SK-N-SH treated with all-trans-retinoic acid at 6 μM for 48 hours (cell line): ENCODE measurements around the gene SYVN1.

Experiments
- ATAC-seq: fragments of 200-7000 bp; cut with Tn5 transposase; 3 replicates; pipeline ENCODE4 v1.9.1; 2020; ENCODE audit warnings: mild to moderate bottlenecking, moderate library complexity
- ARNTL ChIP-seq: fragments of 450-650 bp; formaldehyde crosslinking; IDR thresholded peaks from 2 replicates; pipeline ENCODE4 v1.5.0; 2020; ENCODE audit warnings: low read depth, mild to moderate bottlenecking, moderate library complexity, borderline replicate concordance
- CSDC2 ChIP-seq: fragments of 250-450 bp; sonication (Bioruptor Pico); IDR thresholded peaks from 2 replicates; pipeline ENCODE4 v1.5.0; 2020; ENCODE audit warnings: mild to moderate bottlenecking, moderate library complexity
- ESRRG ChIP-seq: fragments of 250-450 bp; sonication (Bioruptor Pico); IDR thresholded peaks from 2 replicates; pipeline ENCODE4 v1.6.1; 2021; ENCODE audit warnings: mild to moderate bottlenecking
- GLIS3 ChIP-seq: fragments of 250-450 bp; sonication (Bioruptor Pico); IDR thresholded peaks from 2 replicates; pipeline ENCODE4 v1.5.0; 2020; ENCODE audit warnings: mild to moderate bottlenecking, moderate library complexity
- ISL1 ChIP-seq: fragments of 250-450 bp; sonication (Bioruptor Pico); IDR thresholded peaks from 2 replicates; pipeline ENCODE4 v2.1.2; 2022; ENCODE audit warnings: mild to moderate bottlenecking, moderate library complexity
- PPARA ChIP-seq: fragments of 250-450 bp; sonication (Bioruptor Pico); IDR thresholded peaks from 2 replicates; pipeline ENCODE4 v1.5.0; 2020; ENCODE audit warnings: mild to moderate bottlenecking, borderline replicate concordance
- RARB ChIP-seq: fragments of 250-450 bp; sonication (Bioruptor Pico); IDR thresholded peaks from 2 replicates; pipeline ENCODE4 v1.8.0; 2021; ENCODE audit warnings: mild to moderate bottlenecking, moderate library complexity
- SNAI2 ChIP-seq: fragments of 250-450 bp; sonication (Bioruptor Pico); IDR thresholded peaks from 2 replicates; pipeline ENCODE4 v1.5.0; 2020; ENCODE audit warnings: mild to moderate bottlenecking, moderate library complexity
- TCF4 ChIP-seq: fragments of 250-450 bp; sonication (Bioruptor Pico); IDR thresholded peaks from 2 replicates; pipeline ENCODE4 v1.8.0; 2021; ENCODE audit warnings: mild to moderate bottlenecking, moderate library complexity, borderline replicate concordance
- TOX ChIP-seq: fragments of 250-450 bp; sonication (Bioruptor Pico); IDR thresholded peaks from 2 replicates; pipeline ENCODE4 v1.8.0; 2021; ENCODE audit warnings: mild to moderate bottlenecking, moderate library complexity, borderline replicate concordance
- ZFP3 ChIP-seq: fragments of 250-450 bp; sonication (Bioruptor Pico); IDR thresholded peaks from 2 replicates; pipeline ENCODE4 v1.5.0; 2020; ENCODE audit warnings: mild to moderate bottlenecking, moderate library complexity
- ZFP30 ChIP-seq: fragments of 450-650 bp; formaldehyde crosslinking; IDR thresholded peaks from 2 replicates; pipeline ENCODE4 v1.5.0; 2022; ENCODE audit warnings: mild to moderate bottlenecking, moderate library complexity
- ZNF565 ChIP-seq: fragments of 450-650 bp; formaldehyde crosslinking; conservative IDR thresholded peaks from 2 replicates; pipeline ENCODE4 v1.5.0; 2020; ENCODE audit warnings: low read depth, mild to moderate bottlenecking, moderate library complexity
- ZNF70 ChIP-seq: fragments of 450-650 bp; formaldehyde crosslinking; IDR thresholded peaks from 2 replicates; pipeline ENCODE4 v1.5.0; 2020; ENCODE audit warnings: mild to moderate bottlenecking, moderate library complexity
- ZNF8 ChIP-seq: fragments of 450-650 bp; formaldehyde crosslinking; IDR thresholded peaks from 2 replicates; pipeline ENCODE4 v1.5.0; 2020; ENCODE audit warnings: mild to moderate bottlenecking, moderate library complexity
- TF ChIP-seq, protein P1 (sequence below): fragments of 250-450 bp; sonication (Bioruptor Pico); IDR thresholded peaks from 2 replicates; pipeline ENCODE4 v1.5.1; 2021; ENCODE audit warnings: mild to moderate bottlenecking, moderate library complexity
- TF ChIP-seq, protein P2 (sequence below): fragments of 250-450 bp; sonication (Bioruptor Pico); IDR thresholded peaks from 2 replicates; pipeline ENCODE4 v1.5.0; 2020; ENCODE audit warnings: mild to moderate bottlenecking, moderate library complexity
- TF ChIP-seq, protein P3 (sequence below): fragments of 250-450 bp; sonication (Bioruptor Pico); IDR thresholded peaks from 2 replicates; pipeline ENCODE4 v1.8.0; 2020; ENCODE audit warnings: mild to moderate bottlenecking, moderate library complexity, borderline replicate concordance

The SYVN1 gene

DNA sequence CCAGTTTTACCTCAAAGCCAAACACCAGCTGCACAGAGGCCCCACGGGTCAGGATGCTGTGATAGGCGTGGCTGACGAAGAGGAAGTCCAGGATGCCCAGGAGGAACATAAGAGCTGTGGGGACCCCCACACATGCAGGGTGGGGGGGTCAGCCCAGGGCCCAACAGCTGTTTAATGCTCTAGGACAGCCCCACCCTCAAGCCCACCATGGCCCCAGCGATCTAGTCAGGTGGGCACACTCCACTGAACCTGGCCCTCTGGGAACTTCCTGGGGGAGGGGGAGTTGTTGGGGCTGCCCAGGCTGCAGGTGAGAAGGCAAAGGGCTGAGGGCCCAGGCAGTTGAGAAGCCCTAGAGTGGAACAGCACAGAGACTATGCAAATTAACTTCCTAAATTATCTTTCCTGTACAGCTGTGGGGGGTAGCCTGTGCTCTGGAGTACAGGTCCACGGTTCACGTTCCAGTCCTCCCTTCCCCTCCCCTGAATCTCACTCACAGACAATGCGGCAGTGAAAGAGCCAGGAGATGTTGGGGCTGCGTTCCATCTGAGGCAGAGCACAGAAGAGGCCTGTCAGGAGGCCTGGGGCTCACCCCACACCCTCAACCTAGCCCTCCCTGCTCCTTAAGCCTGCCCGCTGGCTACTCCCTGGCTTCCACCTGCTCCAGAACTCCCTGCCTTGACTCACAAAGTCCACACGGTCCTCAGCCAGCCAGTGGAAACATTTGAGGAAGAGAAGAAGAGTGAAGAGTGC is 1.9 kb downstream of the SYVN1 start:
- no peak for TF ChIP-seq ZFP30 (CRISPR knock-in tag)
- TF ChIP-seq, protein P1, sequence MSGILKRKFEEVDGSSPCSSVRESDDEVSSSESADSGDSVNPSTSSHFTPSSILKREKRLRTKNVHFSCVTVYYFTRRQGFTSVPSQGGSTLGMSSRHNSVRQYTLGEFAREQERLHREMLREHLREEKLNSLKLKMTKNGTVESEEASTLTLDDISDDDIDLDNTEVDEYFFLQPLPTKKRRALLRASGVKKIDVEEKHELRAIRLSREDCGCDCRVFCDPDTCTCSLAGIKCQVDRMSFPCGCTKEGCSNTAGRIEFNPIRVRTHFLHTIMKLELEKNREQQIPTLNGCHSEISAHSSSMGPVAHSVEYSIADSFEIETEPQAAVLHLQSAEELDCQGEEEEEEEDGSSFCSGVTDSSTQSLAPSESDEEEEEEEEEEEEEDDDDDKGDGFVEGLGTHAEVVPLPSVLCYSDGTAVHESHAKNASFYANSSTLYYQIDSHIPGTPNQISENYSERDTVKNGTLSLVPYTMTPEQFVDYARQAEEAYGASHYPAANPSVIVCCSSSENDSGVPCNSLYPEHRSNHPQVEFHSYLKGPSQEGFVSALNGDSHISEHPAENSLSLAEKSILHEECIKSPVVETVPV (CRISPR knock-in tag): no peak
- no peak for TF ChIP-seq GLIS3 (CRISPR knock-in tag)
- no peak for ATAC-seq

DNA sequence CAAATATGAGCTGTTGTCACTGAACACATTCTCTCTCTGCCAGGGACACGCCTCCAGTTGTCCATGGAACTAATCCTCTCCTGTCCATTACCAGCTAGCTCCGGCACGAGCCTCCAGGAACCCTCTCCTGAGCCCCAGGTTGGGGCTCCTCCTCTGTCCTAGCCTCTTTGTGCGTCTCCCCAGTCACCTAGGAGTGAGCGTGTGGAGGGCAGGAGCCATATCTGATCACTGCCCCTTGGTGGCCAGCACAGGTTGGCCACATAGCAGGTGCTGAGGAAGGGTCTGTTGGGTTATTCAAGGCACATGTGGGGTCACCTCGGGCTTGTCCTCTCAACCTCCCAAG is 2.5 kb downstream of the SYVN1 start:
- TF ChIP-seq GLIS3 (CRISPR knock-in tag) (no peak), TCF4 (CRISPR knock-in tag) (no peak), ZFP3 (no peak), ARNTL (CRISPR knock-in tag) (no peak), ZNF565 (no peak), ESRRG (no peak), CSDC2 (no peak), ZNF70 (CRISPR knock-in tag) (no peak)
- TF ChIP-seq, protein P2, sequence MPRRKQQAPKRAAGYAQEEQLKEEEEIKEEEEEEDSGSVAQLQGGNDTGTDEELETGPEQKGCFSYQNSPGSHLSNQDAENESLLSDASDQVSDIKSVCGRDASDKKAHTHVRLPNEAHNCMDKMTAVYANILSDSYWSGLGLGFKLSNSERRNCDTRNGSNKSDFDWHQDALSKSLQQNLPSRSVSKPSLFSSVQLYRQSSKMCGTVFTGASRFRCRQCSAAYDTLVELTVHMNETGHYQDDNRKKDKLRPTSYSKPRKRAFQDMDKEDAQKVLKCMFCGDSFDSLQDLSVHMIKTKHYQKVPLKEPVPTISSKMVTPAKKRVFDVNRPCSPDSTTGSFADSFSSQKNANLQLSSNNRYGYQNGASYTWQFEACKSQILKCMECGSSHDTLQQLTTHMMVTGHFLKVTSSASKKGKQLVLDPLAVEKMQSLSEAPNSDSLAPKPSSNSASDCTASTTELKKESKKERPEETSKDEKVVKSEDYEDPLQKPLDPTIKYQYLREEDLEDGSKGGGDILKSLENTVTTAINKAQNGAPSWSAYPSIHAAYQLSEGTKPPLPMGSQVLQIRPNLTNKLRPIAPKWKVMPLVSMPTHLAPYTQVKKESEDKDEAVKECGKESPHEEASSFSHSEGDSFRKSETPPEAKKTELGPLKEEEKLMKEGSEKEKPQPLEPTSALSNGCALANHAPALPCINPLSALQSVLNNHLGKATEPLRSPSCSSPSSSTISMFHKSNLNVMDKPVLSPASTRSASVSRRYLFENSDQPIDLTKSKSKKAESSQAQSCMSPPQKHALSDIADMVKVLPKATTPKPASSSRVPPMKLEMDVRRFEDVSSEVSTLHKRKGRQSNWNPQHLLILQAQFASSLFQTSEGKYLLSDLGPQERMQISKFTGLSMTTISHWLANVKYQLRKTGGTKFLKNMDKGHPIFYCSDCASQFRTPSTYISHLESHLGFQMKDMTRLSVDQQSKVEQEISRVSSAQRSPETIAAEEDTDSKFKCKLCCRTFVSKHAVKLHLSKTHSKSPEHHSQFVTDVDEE (CRISPR knock-in tag): no peak
- TF ChIP-seq, protein P3, sequence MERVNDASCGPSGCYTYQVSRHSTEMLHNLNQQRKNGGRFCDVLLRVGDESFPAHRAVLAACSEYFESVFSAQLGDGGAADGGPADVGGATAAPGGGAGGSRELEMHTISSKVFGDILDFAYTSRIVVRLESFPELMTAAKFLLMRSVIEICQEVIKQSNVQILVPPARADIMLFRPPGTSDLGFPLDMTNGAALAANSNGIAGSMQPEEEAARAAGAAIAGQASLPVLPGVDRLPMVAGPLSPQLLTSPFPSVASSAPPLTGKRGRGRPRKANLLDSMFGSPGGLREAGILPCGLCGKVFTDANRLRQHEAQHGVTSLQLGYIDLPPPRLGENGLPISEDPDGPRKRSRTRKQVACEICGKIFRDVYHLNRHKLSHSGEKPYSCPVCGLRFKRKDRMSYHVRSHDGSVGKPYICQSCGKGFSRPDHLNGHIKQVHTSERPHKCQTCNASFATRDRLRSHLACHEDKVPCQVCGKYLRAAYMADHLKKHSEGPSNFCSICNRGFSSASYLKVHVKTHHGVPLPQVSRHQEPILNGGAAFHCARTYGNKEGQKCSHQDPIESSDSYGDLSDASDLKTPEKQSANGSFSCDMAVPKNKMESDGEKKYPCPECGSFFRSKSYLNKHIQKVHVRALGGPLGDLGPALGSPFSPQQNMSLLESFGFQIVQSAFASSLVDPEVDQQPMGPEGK: no peak
- TF ChIP-seq, protein P1 (CRISPR knock-in tag): no peak
- no peak for ATAC-seq

DNA sequence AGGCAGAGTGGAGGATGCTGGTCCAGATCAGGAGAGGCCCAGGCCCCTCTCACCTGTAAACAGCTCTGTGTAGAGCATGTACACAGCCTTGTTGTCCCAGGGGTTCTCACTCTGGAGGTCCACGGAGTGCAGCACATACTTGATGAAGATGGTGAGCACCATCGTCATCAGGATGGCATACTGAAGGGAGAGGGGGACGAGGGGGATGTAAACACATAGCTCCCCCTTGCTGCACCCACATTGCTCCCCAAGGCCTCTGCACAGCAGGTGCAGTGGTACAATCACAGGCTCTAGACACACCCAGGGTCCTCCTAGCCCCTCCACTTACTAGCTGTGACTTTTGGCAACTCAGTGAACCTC is 2.9 kb downstream of the SYVN1 start:
- ATAC-seq: no peak
- TF ChIP-seq PPARA (CRISPR knock-in tag) (no peak), RARB (no peak), ESRRG (no peak), CSDC2 (no peak), GLIS3 (CRISPR knock-in tag) (no peak)
- TF ChIP-seq, protein P1 (CRISPR knock-in tag): no peak

DNA sequence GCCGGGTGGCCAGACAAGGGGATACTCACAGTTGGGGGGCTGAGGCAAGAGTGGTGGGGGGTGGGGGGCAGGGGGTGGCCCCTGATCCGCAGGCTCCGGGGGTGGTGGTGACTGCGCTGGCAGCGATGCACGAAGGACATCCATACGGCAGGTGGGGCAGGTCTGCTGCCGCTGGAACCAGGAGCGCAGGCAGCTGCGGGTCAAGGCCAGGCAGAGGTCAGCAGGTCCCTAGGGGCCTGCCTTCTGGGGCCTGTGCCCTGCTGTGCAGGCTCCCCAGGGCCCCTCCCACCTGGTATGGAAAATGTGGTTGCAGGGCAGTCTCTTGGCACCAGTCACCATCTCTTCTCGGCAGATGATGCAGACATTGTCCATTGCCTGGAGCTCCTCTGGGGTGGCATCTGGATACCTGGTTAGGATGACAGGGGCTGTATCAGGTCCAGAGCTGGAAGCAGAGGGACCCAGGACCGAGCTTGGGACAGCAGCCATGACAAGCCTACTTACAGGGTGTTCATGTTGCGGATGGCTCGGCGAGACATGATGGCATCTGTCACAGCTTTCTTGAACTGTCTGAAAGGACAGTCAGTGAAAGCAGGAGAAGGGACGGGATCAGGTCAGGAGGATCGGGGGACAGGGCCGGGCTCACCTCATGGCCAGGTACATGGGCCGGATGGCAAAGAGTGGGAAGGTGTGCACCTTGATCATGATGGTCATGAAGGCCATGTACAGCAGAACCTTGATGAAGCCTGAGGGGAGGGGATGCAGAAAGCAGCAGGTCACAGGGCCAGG is 3.5 kb downstream of the SYVN1 start:
- ATAC-seq: no peak
- no peak for TF ChIP-seq TCF4 (CRISPR knock-in tag)
- no peak for TF ChIP-seq PPARA (CRISPR knock-in tag)
- TF ChIP-seq, protein P3: no peak
- no peak for TF ChIP-seq GLIS3 (CRISPR knock-in tag)
- no peak for TF ChIP-seq ZNF8 (CRISPR knock-in tag)
- TF ChIP-seq ZNF70 (CRISPR knock-in tag): no peak
- TF ChIP-seq ZFP30 (CRISPR knock-in tag): no peak
- TF ChIP-seq ZFP3: no peak
- no peak for TF ChIP-seq TOX (CRISPR knock-in tag)
- TF ChIP-seq ARNTL (CRISPR knock-in tag): no peak
- no peak for TF ChIP-seq SNAI2
- TF ChIP-seq, protein P2 (CRISPR knock-in tag): no peak
- no peak for TF ChIP-seq ISL1 (CRISPR knock-in tag)
